LNCaP clone FGC (cell line): ENCODE data around the gene SOHLH1.
A peak's percentile ranks its signal among the peaks of the same experiment; 100 is the strongest.

Experiments used
- DNase-seq: peaks from one replicate; pipeline ENCODE4 v3.0.0-alpha.2; 2011; ENCODE audit warnings: low read depth
- H3K4me3 ChIP-seq: 2 replicates; pipeline ENCODE4 v1.5.1; 2011; ENCODE audit warnings: mild to moderate bottlenecking, low read depth, low read length, control low read depth
- TF ChIP-seq, protein P1 (sequence below): IDR thresholded peaks from 2 replicates; pipeline ENCODE4 v1.5.1; 2012; ENCODE audit warnings: mild to moderate bottlenecking; ENCODE audit not compliant: control insufficient read depth, insufficient read depth; ENCODE audit errors: extremely low read depth

Gene SOHLH1

DNA sequence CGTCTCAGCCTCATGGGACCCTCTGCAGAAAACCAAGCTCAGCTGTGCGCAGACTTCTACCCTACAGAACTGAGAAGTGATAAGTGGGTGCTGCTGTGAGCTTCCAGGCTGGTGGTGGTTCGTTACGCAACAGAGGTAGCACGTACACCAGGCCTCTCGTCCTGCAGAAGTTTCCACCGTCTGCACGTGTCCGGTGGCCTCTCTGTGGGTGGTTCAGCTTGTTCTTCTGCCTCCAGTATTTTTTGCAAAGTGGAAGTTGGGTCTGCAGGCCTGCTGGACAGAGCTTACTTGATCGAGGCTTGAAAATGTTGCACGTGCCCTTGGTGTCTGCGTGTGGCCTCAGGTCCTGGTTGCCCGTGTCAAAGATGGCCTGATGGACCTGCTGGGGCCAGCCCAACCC, 30.2 kb upstream of the SOHLH1 start:
- no peak for DNase-seq
- H3K4me3 ChIP-seq = no peak overlapping the region
- TF ChIP-seq, protein P1, sequence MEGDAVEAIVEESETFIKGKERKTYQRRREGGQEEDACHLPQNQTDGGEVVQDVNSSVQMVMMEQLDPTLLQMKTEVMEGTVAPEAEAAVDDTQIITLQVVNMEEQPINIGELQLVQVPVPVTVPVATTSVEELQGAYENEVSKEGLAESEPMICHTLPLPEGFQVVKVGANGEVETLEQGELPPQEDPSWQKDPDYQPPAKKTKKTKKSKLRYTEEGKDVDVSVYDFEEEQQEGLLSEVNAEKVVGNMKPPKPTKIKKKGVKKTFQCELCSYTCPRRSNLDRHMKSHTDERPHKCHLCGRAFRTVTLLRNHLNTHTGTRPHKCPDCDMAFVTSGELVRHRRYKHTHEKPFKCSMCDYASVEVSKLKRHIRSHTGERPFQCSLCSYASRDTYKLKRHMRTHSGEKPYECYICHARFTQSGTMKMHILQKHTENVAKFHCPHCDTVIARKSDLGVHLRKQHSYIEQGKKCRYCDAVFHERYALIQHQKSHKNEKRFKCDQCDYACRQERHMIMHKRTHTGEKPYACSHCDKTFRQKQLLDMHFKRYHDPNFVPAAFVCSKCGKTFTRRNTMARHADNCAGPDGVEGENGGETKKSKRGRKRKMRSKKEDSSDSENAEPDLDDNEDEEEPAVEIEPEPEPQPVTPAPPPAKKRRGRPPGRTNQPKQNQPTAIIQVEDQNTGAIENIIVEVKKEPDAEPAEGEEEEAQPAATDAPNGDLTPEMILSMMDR = no peak

DNA sequence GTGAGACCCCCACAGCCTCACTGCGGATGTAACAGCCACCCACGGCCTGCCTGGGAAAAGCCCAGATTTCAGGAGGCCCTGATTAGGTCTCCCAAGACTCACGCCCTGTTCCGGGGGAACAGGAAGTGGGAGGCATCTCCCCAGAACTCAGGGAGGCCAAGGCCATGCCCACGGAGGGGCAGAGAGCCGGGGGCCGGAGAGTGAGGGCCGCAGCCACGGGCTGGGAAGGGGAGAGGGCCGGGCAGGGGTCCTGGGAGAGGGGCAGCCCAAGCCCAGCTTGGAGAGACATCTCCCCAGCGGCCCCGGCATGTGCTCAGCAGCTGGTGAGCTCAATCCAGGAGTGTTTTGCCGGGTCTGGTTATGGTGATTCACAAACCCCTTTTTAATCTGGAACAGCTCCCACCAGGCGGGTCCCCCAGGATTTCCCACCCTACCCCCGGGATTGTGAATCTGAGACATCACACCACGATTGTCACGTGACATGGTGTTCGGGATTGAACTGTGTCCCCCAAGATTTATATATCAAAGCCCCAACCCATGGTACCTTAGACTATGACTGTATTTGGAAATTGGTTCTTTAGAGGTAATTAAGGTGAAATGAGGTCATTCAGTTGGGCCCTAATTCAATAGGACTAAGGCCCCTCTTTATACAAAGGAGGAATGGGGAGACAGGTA, 29.3 kb upstream of the SOHLH1 start:
- TF ChIP-seq, protein P1 = no peak

DNA sequence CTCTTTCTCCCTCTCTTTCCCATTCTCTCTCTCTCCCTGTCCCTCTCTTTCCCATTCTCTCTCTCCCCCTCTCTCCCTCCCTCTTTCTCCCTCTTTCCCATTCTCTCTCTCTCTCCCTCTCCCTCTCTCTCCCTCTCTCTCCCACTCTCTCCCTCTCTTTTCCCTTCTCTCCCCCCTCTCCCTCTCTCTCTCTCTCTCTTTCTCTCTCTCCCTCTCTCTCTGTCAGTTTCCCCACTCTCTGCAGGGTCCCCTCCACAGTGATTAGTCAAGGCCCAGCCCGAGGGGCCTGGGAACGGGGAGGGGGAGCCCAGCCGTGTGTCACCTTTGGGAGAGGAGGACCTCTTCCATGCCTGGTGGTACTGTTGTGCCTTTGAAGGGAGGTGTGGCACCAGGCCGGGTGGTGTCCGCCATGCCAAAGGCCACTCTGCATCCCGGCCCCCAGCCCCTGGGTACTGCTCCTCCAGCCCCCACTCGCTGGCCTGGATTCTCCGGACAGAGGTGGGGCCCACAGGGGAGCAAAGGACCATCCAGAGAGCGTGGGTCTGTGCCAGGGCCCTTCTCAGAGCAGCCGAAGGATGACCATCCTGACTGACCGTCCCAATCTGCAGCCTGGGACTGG, 28.1 kb upstream of the SOHLH1 start:
- DNase-seq = no peak
- no peak overlapping the region for H3K4me3 ChIP-seq
- TF ChIP-seq, protein P1 = no peak

More for the DNA sequence above, 29.3 kb upstream of the SOHLH1 start:
- DNase-seq = no peak
- no peak overlapping the region for H3K4me3 ChIP-seq

DNA sequence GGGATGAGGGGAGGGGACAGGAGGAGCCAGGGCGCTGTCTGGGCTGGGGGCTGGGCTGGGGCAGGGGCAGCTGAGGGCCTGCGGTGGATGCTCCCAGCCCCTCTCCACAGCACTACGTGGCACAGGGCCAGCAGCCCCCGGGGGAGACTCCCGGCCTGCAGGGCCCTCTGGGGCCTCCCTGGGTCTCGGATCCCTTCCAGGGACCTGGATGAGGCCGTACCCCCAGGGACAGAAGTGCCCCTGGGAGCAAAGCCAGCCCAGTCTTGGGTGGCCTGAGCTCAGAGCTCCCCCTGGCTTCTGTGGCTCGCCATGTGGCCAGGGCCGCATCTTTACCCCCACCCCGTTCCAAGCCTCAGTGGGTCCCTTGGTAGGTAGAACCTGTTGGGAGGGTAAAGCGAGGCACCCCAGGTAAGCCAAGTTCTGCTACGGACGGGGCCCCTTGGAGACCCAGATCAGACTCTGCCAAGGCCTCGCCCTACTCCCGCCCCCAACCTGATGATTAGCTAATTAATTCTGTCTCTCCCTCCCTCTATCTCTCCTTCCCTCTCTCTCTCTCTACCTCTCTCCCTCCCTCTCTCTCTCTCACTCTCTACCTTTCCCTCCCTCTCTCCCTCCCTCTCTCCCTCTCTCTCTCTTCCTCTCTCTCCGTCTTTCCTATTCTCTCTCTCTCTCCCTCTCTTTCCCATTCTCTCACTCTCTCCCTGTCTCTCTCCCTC, 27.0 kb upstream of the SOHLH1 start:
- H3K4me3 ChIP-seq = no peak overlapping the region
- DNase-seq = no peak
- TF ChIP-seq, protein P1 = 0 out of 2 replicates have a peak, but pooled peaks have one; percentile 6

DNA sequence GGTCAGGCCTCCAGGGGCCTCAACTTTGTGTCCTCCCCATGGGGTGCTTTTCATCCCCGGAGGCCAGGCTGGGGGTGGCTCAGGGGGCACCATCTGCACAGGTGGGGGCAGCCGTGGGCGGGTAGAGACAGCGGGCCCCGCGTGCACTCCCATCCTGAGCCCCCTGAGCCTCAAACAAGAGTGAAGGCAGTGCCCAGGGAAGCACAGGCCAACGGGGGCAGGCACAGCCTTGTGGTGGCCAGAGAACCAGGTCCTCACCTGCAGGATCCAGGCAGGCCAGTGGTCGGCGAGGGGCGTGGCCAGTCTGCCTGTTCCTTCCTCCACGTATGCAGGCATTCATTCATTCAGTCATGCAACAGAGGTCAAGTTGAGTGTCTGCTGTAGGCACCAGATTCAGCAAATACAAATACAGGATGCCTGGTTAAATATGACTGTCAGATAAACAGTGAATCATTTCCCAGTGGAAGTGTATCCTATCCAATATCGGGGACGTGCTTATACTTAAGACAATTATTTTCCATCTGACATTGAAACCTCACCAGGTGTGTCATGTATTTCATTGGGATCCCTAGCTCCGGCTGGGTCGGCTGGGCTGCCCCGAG, 25.0 kb upstream of the SOHLH1 start:
- DNase-seq = no peak
- H3K4me3 ChIP-seq = no peak overlapping the region
- TF ChIP-seq, protein P1 = no peak

DNA sequence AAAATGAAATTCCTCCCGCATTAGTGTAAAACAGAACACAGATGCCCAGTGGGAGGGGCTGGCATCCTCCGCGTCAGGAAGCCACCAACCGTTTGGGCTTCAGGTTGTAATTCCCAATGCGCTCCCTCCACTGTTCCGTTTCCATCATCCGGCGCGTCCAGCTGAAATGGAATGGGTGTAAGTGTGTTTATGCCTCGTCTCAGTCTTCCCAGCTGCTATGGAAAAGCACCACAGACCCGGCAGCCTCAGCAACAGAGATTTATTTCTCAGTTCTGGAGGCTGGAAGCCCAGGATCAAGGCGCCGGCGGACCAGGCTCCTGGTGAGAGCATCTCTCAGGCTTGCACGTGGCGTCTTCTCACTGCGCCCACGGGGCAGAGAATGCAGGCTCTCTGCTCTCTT, 23.1 kb upstream of the SOHLH1 start:
- TF ChIP-seq, protein P1 = no peak
- no peak overlapping the region for H3K4me3 ChIP-seq
- no peak for DNase-seq
